ENCODE data around the gene CHN2.

CHN2 gene

GRCh38 chr7:29370531-29371314 is 176.1 kb downstream of the CHN2 start:
- DNase-seq: no peak

GRCh38 chr7:29371472-29371871 is 176.9 kb downstream of the CHN2 start:
- no peak for DNase-seq

GRCh38 chr7:29372351-29373090 is 177.9 kb downstream of the CHN2 start:
- no peak for DNase-seq

GRCh38 chr7:29375641-29376562 is 181.3 kb downstream of the CHN2 start:
- DNase-seq: no peak

GRCh38 chr7:29377718-29378117 is 183.1 kb downstream of the CHN2 start:
- no peak for DNase-seq

GRCh38 chr7:29379551-29379950 is 185.0 kb downstream of the CHN2 start:
- no peak for DNase-seq

GRCh38 chr7:29381206-29382094 is 186.9 kb downstream of the CHN2 start:
- DNase-seq: no peak

- no peak for DNase-seq
Measured at GRCh38 chr7:29384277-29384676, 189.7 kb downstream of the CHN2 start.

GRCh38 chr7:29385214-29385814 is 190.7 kb downstream of the CHN2 start:
- DNase-seq: no peak

- no peak for DNase-seq
Measured at GRCh38 chr7:29386196-29386765, 191.7 kb downstream of the CHN2 start.

- no peak for DNase-seq
Measured at GRCh38 chr7:29391262-29391661, 196.7 kb downstream of the CHN2 start.

GRCh38 chr7:29394321-29394720 is 199.7 kb downstream of the CHN2 start:
- no peak for DNase-seq

GRCh38 chr7:29396563-29396962 is 202.0 kb downstream of the CHN2 start:
- no peak for DNase-seq

- no peak for DNase-seq
Measured at GRCh38 chr7:29397398-29397797, 202.8 kb downstream of the CHN2 start.

- DNase-seq: no peak
Measured at GRCh38 chr7:29398011-29398410, 203.4 kb downstream of the CHN2 start.

GRCh38 chr7:29400437-29400836 is 205.9 kb downstream of the CHN2 start:
- no peak for DNase-seq

- no peak for DNase-seq
Measured at GRCh38 chr7:29401769-29402168, 207.2 kb downstream of the CHN2 start.

- DNase-seq: no peak
Measured at GRCh38 chr7:29405891-29406290, 211.3 kb downstream of the CHN2 start.

- DNase-seq: no peak
Measured at GRCh38 chr7:29406366-29406765, 211.8 kb downstream of the CHN2 start.

GRCh38 chr7:29408841-29409243 is 214.3 kb downstream of the CHN2 start:
- peak; percentile 22 for DNase-seq

- no peak for DNase-seq
Measured at GRCh38 chr7:29410996-29411395, 216.4 kb downstream of the CHN2 start.
